K562 (cell line): ENCODE measurements around the gene KCNC3. TPM values are rescaled to one million over a fixed set of nuclear protein-coding genes. Genes with fewer than 3 reads are reported as not detected.
A peak's percentile ranks its signal among the peaks of the same experiment; 100 is the strongest.

Experiments
- HIVEP1 ChIP-seq: fragments of 250-450 bp; sonication (Bioruptor Pico); IDR thresholded peaks from 2 replicates; pipeline ENCODE4 v1.4.0; 2020; ENCODE audit warnings: mild to moderate bottlenecking
- KAT8 ChIP-seq: fragments of 450-650 bp; IDR thresholded peaks from 2 replicates; pipeline ENCODE4 v1.6.1; 2016; ENCODE audit warnings: low read depth, mild to moderate bottlenecking
- KDM5B ChIP-seq: fragments of 200-600 bp; sonication (generic); IDR thresholded peaks from 2 replicates; pipeline ENCODE4 v1.6.1; 2012; ENCODE audit warnings: low read depth, mild to moderate bottlenecking, moderate library complexity, low read length, control low read depth, inconsistent platforms; ENCODE audit not compliant: insufficient replicate concordance
- MAFK ChIP-seq: IDR thresholded peaks from 2 replicates; pipeline ENCODE4 v1.6.1; 2011; ENCODE audit warnings: low read length, improper control_type of control experiment
- NFIX ChIP-seq: fragments of 250-450 bp; sonication (Bioruptor Pico); IDR thresholded peaks from 2 replicates; pipeline ENCODE4 v1.4.0; 2020; ENCODE audit warnings: low read depth, mild to moderate bottlenecking, moderate library complexity
- RUNX1 ChIP-seq: sonication (generic); IDR thresholded peaks from 2 replicates; pipeline ENCODE4 v1.6.1; 2016; ENCODE audit warnings: antibody characterized with exemption, low read depth
- ZKSCAN1 ChIP-seq: fragments of 150-350 bp; IDR thresholded peaks from 2 replicates; pipeline ENCODE4 v1.6.1; 2016; ENCODE audit warnings: low read depth, low read length
- ZZZ3 ChIP-seq: fragments of 450-650 bp; IDR thresholded peaks from 2 replicates; pipeline ENCODE4 v1.6.1; 2016; ENCODE audit warnings: antibody characterized with exemption, mild to moderate bottlenecking, moderate library complexity
- polyA plus RNA-seq, 8 experiments: library from polyadenylated mRNA; depleted of rRNA in 4 of 8; stranded (reverse) in 5 of 8; unstranded in 3 of 8; fragments of >200 nt; fragmentation: Nextera tagmentation in 2 of 8; fragmentation: Illumina TruSeq in 1 of 8; extraction: Ambion mirVana in 2 of 8; extraction: Trizol in 1 of 8; gene quantifications; 2 replicates each; pipeline versions ENCODE4 v1.2.1 to v1.2.3, GENCODE V29; 2011 to 2014; ENCODE audit warnings: inconsistent platforms in 1 of 8, missing spikeins in 1 of 8
- total RNA-seq, 7 experiments: library from RNA; depleted of rRNA in 6 of 7; stranded (reverse); fragments of >200 nt in 6 of 7; fragmentation: Illumina TruSeq in 2 of 7; extraction: Trizol in 2 of 7; gene quantifications; 2 replicates each; pipeline versions ENCODE4 v1.2.1 to v1.2.3, GENCODE V29; 2011 to 2021; ENCODE audit warnings: low replicate concordance in 1 of 7
- TF ChIP-seq, protein P1 (sequence below): sonication (generic); formaldehyde crosslinking; IDR thresholded peaks from 2 replicates; pipeline ENCODE4 v1.8.0; 2022; ENCODE audit warnings: mild to moderate bottlenecking, low read depth, missing genetic modification reagents
- TF ChIP-seq, protein P2 (sequence below): sonication (generic); formaldehyde crosslinking; IDR thresholded peaks from 2 replicates; pipeline ENCODE4 v1.8.0; 2022; ENCODE audit warnings: mild to moderate bottlenecking, missing genetic modification reagents
- TF ChIP-seq, protein P3 (sequence below): fragments of 250-450 bp; sonication (Bioruptor Pico); IDR thresholded peaks from 2 replicates; pipeline ENCODE4 v1.4.0; 2020; ENCODE audit warnings: mild to moderate bottlenecking, moderate library complexity, borderline replicate concordance
- TF ChIP-seq, protein P4 (sequence below), 3 experiments: fragments of 200-800 bp in 1 of 3; sonication (Bioruptor generic) in 1 of 3; sonication (generic) in 1 of 3; formaldehyde crosslinking in 1 of 3; IDR thresholded peaks; 2 replicates each; pipeline versions ENCODE4 v1.6.1 to v1.8.0; 2016 to 2022; ENCODE audit warnings: mild to moderate bottlenecking in 2 of 3, missing compliant biosample characterization in 2 of 3, missing genetic modification characterization in 2 of 3, missing genetic modification reagents in 1 of 3
- TF ChIP-seq, protein P5 (sequence below): fragments of 450-650 bp; IDR thresholded peaks from 2 replicates; pipeline ENCODE4 v1.6.1; 2014; ENCODE audit warnings: low read depth, mild to moderate bottlenecking, moderate library complexity, borderline replicate concordance
- TF ChIP-seq, protein P6 (sequence below), 2 experiments: fragments of 450-650 bp; IDR thresholded peaks; 2 replicates each; pipeline ENCODE4 v1.6.1; 2018; ENCODE audit warnings: mild to moderate bottlenecking in 2 of 2, low read depth in 1 of 2; ENCODE audit not compliant: partially characterized antibody in 2 of 2

The KCNC3 gene
- total and polyA plus RNA-seq, 9 of the 15 experiments (the other 6 are each of a cell fraction or from before 2014, with no cell fraction given) = 0.03 to 26.2 (median 2.0) TPM

DNA sequence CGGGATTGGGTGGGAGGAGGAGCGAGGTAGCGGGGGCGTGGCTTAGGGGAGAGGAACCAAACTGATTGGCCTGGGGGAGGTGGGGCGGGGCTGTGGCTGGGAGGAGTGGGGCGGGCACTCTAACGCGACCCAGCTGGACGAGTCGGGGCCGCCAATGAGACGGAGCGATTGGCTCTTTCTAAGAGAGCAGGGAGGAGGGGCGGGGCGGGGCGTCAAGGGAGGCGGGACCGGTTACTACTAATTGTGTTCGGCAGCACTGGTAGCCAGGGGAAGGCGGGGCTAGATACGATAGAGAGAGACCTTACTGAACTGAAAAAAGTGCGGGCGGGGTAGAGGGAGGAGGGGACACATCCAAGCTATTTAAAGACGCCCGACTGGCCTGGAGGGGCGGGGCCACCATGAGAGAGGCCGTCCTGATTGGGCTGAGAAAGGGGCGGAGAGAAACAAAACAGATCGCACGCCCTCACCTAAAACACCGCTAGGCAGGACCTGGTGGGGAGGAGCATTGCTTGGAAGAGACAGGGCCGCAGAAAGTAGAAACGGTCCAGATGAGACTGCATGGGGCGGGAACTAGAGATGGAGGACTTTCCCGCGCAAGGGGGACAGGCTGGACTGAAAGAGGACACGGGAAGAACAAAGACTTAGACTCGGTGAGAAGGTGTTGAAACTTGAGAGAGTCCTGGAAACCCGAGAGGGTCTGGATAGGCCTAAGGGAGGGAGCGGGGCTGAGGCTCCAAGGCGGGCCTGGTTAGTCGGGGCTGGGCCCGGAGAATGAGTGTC lies at the start of gene KCNC3 (continued):
- TF ChIP-seq, protein P1, sequence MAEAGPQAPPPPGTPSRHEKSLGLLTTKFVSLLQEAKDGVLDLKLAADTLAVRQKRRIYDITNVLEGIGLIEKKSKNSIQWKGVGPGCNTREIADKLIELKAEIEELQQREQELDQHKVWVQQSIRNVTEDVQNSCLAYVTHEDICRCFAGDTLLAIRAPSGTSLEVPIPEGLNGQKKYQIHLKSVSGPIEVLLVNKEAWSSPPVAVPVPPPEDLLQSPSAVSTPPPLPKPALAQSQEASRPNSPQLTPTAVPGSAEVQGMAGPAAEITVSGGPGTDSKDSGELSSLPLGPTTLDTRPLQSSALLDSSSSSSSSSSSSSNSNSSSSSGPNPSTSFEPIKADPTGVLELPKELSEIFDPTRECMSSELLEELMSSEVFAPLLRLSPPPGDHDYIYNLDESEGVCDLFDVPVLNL (CRISPR knock-in tag) = peak; percentile 61; the same call in 1 of the 2 replicates
- TF ChIP-seq, protein P2, sequence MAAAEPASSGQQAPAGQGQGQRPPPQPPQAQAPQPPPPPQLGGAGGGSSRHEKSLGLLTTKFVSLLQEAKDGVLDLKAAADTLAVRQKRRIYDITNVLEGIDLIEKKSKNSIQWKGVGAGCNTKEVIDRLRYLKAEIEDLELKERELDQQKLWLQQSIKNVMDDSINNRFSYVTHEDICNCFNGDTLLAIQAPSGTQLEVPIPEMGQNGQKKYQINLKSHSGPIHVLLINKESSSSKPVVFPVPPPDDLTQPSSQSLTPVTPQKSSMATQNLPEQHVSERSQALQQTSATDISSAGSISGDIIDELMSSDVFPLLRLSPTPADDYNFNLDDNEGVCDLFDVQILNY (CRISPR knock-in tag) = 0 out of 2 replicates have a peak, but pooled peaks have one; percentile 42
- TF ChIP-seq, protein P3, sequence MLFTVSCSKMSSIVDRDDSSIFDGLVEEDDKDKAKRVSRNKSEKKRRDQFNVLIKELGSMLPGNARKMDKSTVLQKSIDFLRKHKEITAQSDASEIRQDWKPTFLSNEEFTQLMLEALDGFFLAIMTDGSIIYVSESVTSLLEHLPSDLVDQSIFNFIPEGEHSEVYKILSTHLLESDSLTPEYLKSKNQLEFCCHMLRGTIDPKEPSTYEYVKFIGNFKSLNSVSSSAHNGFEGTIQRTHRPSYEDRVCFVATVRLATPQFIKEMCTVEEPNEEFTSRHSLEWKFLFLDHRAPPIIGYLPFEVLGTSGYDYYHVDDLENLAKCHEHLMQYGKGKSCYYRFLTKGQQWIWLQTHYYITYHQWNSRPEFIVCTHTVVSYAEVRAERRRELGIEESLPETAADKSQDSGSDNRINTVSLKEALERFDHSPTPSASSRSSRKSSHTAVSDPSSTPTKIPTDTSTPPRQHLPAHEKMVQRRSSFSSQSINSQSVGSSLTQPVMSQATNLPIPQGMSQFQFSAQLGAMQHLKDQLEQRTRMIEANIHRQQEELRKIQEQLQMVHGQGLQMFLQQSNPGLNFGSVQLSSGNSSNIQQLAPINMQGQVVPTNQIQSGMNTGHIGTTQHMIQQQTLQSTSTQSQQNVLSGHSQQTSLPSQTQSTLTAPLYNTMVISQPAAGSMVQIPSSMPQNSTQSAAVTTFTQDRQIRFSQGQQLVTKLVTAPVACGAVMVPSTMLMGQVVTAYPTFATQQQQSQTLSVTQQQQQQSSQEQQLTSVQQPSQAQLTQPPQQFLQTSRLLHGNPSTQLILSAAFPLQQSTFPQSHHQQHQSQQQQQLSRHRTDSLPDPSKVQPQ (CRISPR knock-in tag) = no peak
- TF ChIP-seq HIVEP1 (CRISPR knock-in tag) (no peak), RUNX1 (no peak), KDM5B (peak; percentile 80), NFIX (CRISPR knock-in tag) (no peak), ZKSCAN1 (no peak; the same call in 1 of the 2 replicates), KAT8 (no peak), ZZZ3 (no peak), MAFK (no peak)
- TF ChIP-seq, protein P4, sequence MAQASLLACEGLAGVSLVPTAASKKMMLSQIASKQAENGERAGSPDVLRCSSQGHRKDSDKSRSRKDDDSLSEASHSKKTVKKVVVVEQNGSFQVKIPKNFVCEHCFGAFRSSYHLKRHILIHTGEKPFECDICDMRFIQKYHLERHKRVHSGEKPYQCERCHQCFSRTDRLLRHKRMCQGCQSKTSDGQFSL (CRISPR knock-in tag; IDR thresholded peaks at IDR 0.05) = no peak
- TF ChIP-seq, protein P4 (tag; IDR thresholded peaks at IDR 0.05) = no peak
- TF ChIP-seq, protein P5, sequence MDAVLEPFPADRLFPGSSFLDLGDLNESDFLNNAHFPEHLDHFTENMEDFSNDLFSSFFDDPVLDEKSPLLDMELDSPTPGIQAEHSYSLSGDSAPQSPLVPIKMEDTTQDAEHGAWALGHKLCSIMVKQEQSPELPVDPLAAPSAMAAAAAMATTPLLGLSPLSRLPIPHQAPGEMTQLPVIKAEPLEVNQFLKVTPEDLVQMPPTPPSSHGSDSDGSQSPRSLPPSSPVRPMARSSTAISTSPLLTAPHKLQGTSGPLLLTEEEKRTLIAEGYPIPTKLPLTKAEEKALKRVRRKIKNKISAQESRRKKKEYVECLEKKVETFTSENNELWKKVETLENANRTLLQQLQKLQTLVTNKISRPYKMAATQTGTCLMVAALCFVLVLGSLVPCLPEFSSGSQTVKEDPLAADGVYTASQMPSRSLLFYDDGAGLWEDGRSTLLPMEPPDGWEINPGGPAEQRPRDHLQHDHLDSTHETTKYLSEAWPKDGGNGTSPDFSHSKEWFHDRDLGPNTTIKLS = 0 out of 2 replicates have a peak, but pooled peaks have one; percentile 38
- TF ChIP-seq, protein P6, sequence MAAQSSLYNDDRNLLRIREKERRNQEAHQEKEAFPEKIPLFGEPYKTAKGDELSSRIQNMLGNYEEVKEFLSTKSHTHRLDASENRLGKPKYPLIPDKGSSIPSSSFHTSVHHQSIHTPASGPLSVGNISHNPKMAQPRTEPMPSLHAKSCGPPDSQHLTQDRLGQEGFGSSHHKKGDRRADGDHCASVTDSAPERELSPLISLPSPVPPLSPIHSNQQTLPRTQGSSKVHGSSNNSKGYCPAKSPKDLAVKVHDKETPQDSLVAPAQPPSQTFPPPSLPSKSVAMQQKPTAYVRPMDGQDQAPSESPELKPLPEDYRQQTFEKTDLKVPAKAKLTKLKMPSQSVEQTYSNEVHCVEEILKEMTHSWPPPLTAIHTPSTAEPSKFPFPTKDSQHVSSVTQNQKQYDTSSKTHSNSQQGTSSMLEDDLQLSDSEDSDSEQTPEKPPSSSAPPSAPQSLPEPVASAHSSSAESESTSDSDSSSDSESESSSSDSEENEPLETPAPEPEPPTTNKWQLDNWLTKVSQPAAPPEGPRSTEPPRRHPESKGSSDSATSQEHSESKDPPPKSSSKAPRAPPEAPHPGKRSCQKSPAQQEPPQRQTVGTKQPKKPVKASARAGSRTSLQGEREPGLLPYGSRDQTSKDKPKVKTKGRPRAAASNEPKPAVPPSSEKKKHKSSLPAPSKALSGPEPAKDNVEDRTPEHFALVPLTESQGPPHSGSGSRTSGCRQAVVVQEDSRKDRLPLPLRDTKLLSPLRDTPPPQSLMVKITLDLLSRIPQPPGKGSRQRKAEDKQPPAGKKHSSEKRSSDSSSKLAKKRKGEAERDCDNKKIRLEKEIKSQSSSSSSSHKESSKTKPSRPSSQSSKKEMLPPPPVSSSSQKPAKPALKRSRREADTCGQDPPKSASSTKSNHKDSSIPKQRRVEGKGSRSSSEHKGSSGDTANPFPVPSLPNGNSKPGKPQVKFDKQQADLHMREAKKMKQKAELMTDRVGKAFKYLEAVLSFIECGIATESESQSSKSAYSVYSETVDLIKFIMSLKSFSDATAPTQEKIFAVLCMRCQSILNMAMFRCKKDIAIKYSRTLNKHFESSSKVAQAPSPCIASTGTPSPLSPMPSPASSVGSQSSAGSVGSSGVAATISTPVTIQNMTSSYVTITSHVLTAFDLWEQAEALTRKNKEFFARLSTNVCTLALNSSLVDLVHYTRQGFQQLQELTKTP (IDR thresholded peaks at IDR 0.05; ENCODE audit: low read depth in 1 of 2, partially characterized antibody in 2 of 2) = peak in 1 of 2 experiments; percentile 61
